IMR-90 (cell line): ENCODE measurements around the gene VPS8. TPM values are rescaled to one million over a fixed set of nuclear protein-coding genes. Genes with fewer than 3 reads are reported as not detected.

ENCODE experiments used
- ATAC-seq: fragments of 200-7000 bp; cut with Tn5 transposase; 2 replicates; pipeline ENCODE4 v1.9.1; 2020; ENCODE audit warnings: low read depth, mild to moderate bottlenecking, moderate library complexity
- BruUV-seq: library from RNA; stranded (reverse); fragments of 400-500 nt; replicated peaks from 2 replicates; lab custom pipeline; 2021; lab: Mats Ljungman, UMichigan
- CTCF ChIA-PET: fragments of 300-600 bp; formaldehyde crosslinking; extraction: SDS; loops from one replicate; lab custom pipeline; 2021; ENCODE audit warnings: antibody characterized with exemption; lab: Yijun Ruan, JAX
- POLR2A ChIA-PET: fragments of 300-600 bp; sonication (Branson Sonifier 250); formaldehyde crosslinking; loops from one replicate; lab custom pipeline; 2022; ENCODE audit warnings: antibody characterized with exemption; ENCODE audit not compliant: unreplicated experiment; lab: Charles Lee
- DNase-seq: peaks from one replicate; pipeline ENCODE4 v3.0.0; 2013
- H2AFZ ChIP-seq: replicated peaks from 2 replicates; pipeline ENCODE3; 2013; ENCODE audit warnings: low read length, mild to moderate bottlenecking; ENCODE audit not compliant: poor library complexity
- H2AK5ac ChIP-seq: 2 replicates; pipeline ENCODE4 v1.6.1; 2013; ENCODE audit warnings: low read depth, low read length, inconsistent platforms
- H2AK9ac ChIP-seq: replicated peaks from 2 replicates; pipeline ENCODE3; 2013; ENCODE audit warnings: mild to moderate bottlenecking, low read depth, low read length, moderate library complexity; ENCODE audit not compliant: poor library complexity
- H2BK120ac ChIP-seq: 2 replicates; pipeline ENCODE4 v1.6.1; 2013; ENCODE audit warnings: low read depth, low read length, inconsistent platforms
- H2BK15ac ChIP-seq: 3 replicates; pipeline ENCODE4 v1.6.1; 2013; ENCODE audit warnings: low read depth, low read length, inconsistent platforms
- H2BK20ac ChIP-seq: 2 replicates; pipeline ENCODE4 v1.6.1; 2013; ENCODE audit warnings: low read depth, mild to moderate bottlenecking, inconsistent platforms, low read length, moderate library complexity
- H2BK5ac ChIP-seq: 2 replicates; pipeline ENCODE4 v1.6.1; 2013; ENCODE audit warnings: mild to moderate bottlenecking, low read depth, low read length, inconsistent platforms; ENCODE audit not compliant: poor library complexity, severe bottlenecking
- H3K14ac ChIP-seq: replicated peaks from 2 replicates; pipeline ENCODE4 v1.6.1; 2013; ENCODE audit warnings: low read depth, low read length, inconsistent platforms
- H3K18ac ChIP-seq: 2 replicates; pipeline ENCODE4 v1.6.1; 2013; ENCODE audit warnings: low read depth, low read length, control low read depth
- H3K23ac ChIP-seq: 2 replicates; pipeline ENCODE4 v1.6.1; 2013; ENCODE audit warnings: low read depth, low read length, inconsistent platforms
- H3K27ac ChIP-seq: 2 replicates; pipeline ENCODE4 v1.5.1; 2013; ENCODE audit warnings: mild to moderate bottlenecking, control low read depth, low read length; ENCODE audit not compliant: insufficient read depth
- H3K27me3 ChIP-seq: 2 replicates; pipeline ENCODE4 v1.6.1; 2013; ENCODE audit warnings: low read length; ENCODE audit not compliant: control insufficient read depth, insufficient read depth
- H3K36me3 ChIP-seq: 2 replicates; pipeline ENCODE4 v1.6.1; 2013; ENCODE audit warnings: low read length, mixed read lengths; ENCODE audit not compliant: control insufficient read depth, insufficient read depth
- H3K4ac ChIP-seq: 2 replicates; pipeline ENCODE4 v1.6.1; 2013; ENCODE audit warnings: low read depth, low read length, inconsistent platforms
- H3K4me1 ChIP-seq: 2 replicates; pipeline ENCODE4 v1.6.1; 2013; ENCODE audit warnings: low read length, mixed read lengths; ENCODE audit not compliant: control insufficient read depth, insufficient read depth
- H3K4me2 ChIP-seq: 2 replicates; pipeline ENCODE4 v1.6.1; 2013; ENCODE audit warnings: low read depth, mild to moderate bottlenecking, control low read depth, low read length, moderate library complexity
- H3K4me3 ChIP-seq: 2 replicates; pipeline ENCODE4 v1.5.1; 2013; ENCODE audit warnings: low read depth, mild to moderate bottlenecking, control low read depth, low read length, moderate library complexity; ENCODE audit not compliant: insufficient read depth
- H3K56ac ChIP-seq: 2 replicates; pipeline ENCODE4 v1.6.1; 2013; ENCODE audit warnings: low read length, inconsistent platforms; ENCODE audit not compliant: insufficient read depth; ENCODE audit errors: extremely low read depth
- H3K79me1 ChIP-seq, 2 experiments: 2 replicates each; pipeline ENCODE4 v1.6.1; 2013; ENCODE audit warnings: low read length in 2 of 2, inconsistent platforms in 1 of 2, low read depth in 1 of 2
- H3K9ac ChIP-seq: 2 replicates; pipeline ENCODE4 v1.6.1; 2013; ENCODE audit warnings: low read depth, low read length, control low read depth
- H3K9me1 ChIP-seq: 2 replicates; pipeline ENCODE4 v1.6.1; 2013; ENCODE audit warnings: low read length, inconsistent platforms; ENCODE audit not compliant: insufficient read depth
- H3K9me3 ChIP-seq: 2 replicates; pipeline ENCODE4 v1.6.1; 2013; ENCODE audit warnings: low read length; ENCODE audit not compliant: control insufficient read depth, insufficient read depth
- H4K20me1 ChIP-seq: 2 replicates; pipeline ENCODE4 v1.6.1; 2013; ENCODE audit warnings: low read length, inconsistent platforms; ENCODE audit not compliant: insufficient read depth
- H4K5ac ChIP-seq: 2 replicates; pipeline ENCODE4 v1.6.1; 2013; ENCODE audit warnings: mild to moderate bottlenecking, low read depth, low read length, control low read depth
- H4K8ac ChIP-seq, 2 experiments: 2 replicates each; pipeline ENCODE4 v1.6.1; 2013; ENCODE audit warnings: low read depth in 2 of 2, low read length in 2 of 2, control low read depth in 1 of 2, inconsistent platforms in 1 of 2
- H4K91ac ChIP-seq: 2 replicates; pipeline ENCODE4 v1.6.1; 2013; ENCODE audit warnings: low read depth, low read length, inconsistent platforms; ENCODE audit not compliant: insufficient read depth
- BHLHE40 ChIP-seq: fragments of 150-350 bp; IDR thresholded peaks from 2 replicates; pipeline ENCODE4 v1.6.1; 2016; ENCODE audit warnings: mild to moderate bottlenecking, low read depth, low read length
- CEBPB ChIP-seq: IDR thresholded peaks from 2 replicates; pipeline ENCODE4 v1.6.1; 2012; ENCODE audit warnings: low read depth, low read length, improper control_type of control experiment
- CHD1 ChIP-seq: IDR thresholded peaks from 2 replicates; pipeline ENCODE4 v1.6.1; 2012; ENCODE audit warnings: low read depth, low read length, improper control_type of control experiment
- ELK1 ChIP-seq: fragments of 150-350 bp; IDR thresholded peaks from 2 replicates; pipeline ENCODE4 v1.6.1; 2016; ENCODE audit warnings: low read depth, mild to moderate bottlenecking, low read length, moderate library complexity, borderline replicate concordance
- FOS ChIP-seq: fragments of 150-350 bp; IDR thresholded peaks from 2 replicates; pipeline ENCODE4 v1.6.1; 2016; ENCODE audit warnings: low read depth, low read length
- MAFK ChIP-seq: IDR thresholded peaks from 2 replicates; pipeline ENCODE4 v1.6.1; 2012; ENCODE audit warnings: low read depth, low read length, improper control_type of control experiment
- MAZ ChIP-seq: IDR thresholded peaks from 2 replicates; pipeline ENCODE4 v1.6.1; 2012; ENCODE audit warnings: low read depth, mild to moderate bottlenecking, low read length, improper control_type of control experiment, moderate library complexity, borderline replicate concordance
- MXI1 ChIP-seq: IDR thresholded peaks from 2 replicates; pipeline ENCODE4 v1.6.1; 2012; ENCODE audit warnings: low read depth, mild to moderate bottlenecking, low read length, moderate library complexity, borderline replicate concordance
- NFE2L2 ChIP-seq: fragments of 150-350 bp; IDR thresholded peaks from 2 replicates; pipeline ENCODE4 v1.6.1; 2016; ENCODE audit warnings: low read depth, mild to moderate bottlenecking, low read length
- POLR2A ChIP-seq: IDR thresholded peaks from 2 replicates; pipeline ENCODE4 v1.6.1; 2012; ENCODE audit warnings: mild to moderate bottlenecking, low read depth, low read length
- RAD21 ChIP-seq: IDR thresholded peaks from 2 replicates; pipeline ENCODE4 v1.6.1; 2012; ENCODE audit warnings: low read length, improper control_type of control experiment
- RCOR1 ChIP-seq: IDR thresholded peaks from 2 replicates; pipeline ENCODE4 v1.6.1; 2012; ENCODE audit warnings: mild to moderate bottlenecking, low read length, improper control_type of control experiment; ENCODE audit not compliant: insufficient replicate concordance
- RFX5 ChIP-seq: IDR thresholded peaks from 2 replicates; pipeline ENCODE4 v1.8.0; 2012; ENCODE audit warnings: low read depth, mild to moderate bottlenecking, low read length, moderate library complexity
- SMC3 ChIP-seq: fragments of 150-350 bp; IDR thresholded peaks from 2 replicates; pipeline ENCODE4 v1.6.1; 2016; ENCODE audit warnings: low read depth, mild to moderate bottlenecking, antibody characterized with exemption, low read length, moderate library complexity
- WGBS, 2 experiments: methylation state at CpG; one replicate each; pipeline versions ENCODE4 v1.1.5 to v1.1.7; 2013; ENCODE audit warnings: missing lambda C conversion rate in 2 of 2; ENCODE audit not compliant: insufficient read length in 1 of 2; ENCODE audit errors: extremely low coverage in 2 of 2; 5-methylcytosine and 5-hydroxymethylcytosine counted together
- dilution Hi-C: fragments of 300-500 bp; cut with HindIII; formaldehyde crosslinking; loops from one replicate; pipeline ENCODE4 v1.14.3; 2018; ENCODE audit warnings: low sequenced_read_pairs; ENCODE audit not compliant: unreplicated experiment
- in situ Hi-C: fragments of 300-500 bp; cut with MboI; formaldehyde crosslinking; loops from 3 replicates; pipeline ENCODE4 v1.14.3; 2019; ENCODE audit warnings: low sequenced_read_pairs, inconsistent platforms, mixed read lengths
- intact Hi-C: fragments of 100-400 bp; cut with micrococcal nuclease; formaldehyde crosslinking; loops from 2 replicates; pipeline ENCODE4 v1.10.0; 2022
- polyA plus RNA-seq, 3 experiments: library from polyadenylated mRNA; depleted of rRNA; stranded (reverse); fragments of >200 nt; gene quantifications; 2 replicates each; pipeline ENCODE4 v1.2.3, GENCODE V29; 2012; ENCODE audit warnings: low replicate concordance in 1 of 3
- total RNA-seq: library from RNA; depleted of rRNA; stranded (reverse); fragments of >200 nt; gene quantifications from 2 replicates; pipeline ENCODE4 v1.2.3, GENCODE V29; 2012
- TF ChIP-seq, protein P1 (sequence below): fragments of 150-350 bp; IDR thresholded peaks from 2 replicates; pipeline ENCODE4 v1.6.1; 2017; ENCODE audit warnings: mild to moderate bottlenecking, antibody characterized with exemption, low read length, low read depth
- TF ChIP-seq, protein P2 (sequence below): conservative IDR thresholded peaks from 2 replicates; pipeline ENCODE4 v1.5.1; 2012; ENCODE audit warnings: mild to moderate bottlenecking, low read depth, low read length, improper control_type of control experiment

Gene VPS8
- total and polyA plus RNA-seq, 2 of the 4 experiments (the other 2 are of a cell fraction), result 14.0 to 56.1 TPM

GRCh38 chr3:184965639-184966430 is 153.9 kb downstream of the VPS8 start:
- Histone ChIP-seq H2AK9ac (no peak overlapping the region), H3K4ac (no peak overlapping the region), H2AK5ac (no peak overlapping the region), H3K4me2 (no peak overlapping the region), H3K18ac (no peak overlapping the region), H3K9me3 (no peaks in the 10 kb centered on the region), H4K20me1 (no peaks in the 10 kb centered on the region), H3K4me1 (no peaks in the 10 kb centered on the region), H3K9ac (no peak overlapping the region), H3K27me3 (no peaks in the 10 kb centered on the region), H3K9me1 (peaks cover 5% of the 10 kb centered on the region; the same call in 1 of the 2 replicates), H4K8ac (no peak overlapping the region), H3K56ac (no peak overlapping the region), H4K5ac (no peak overlapping the region), H2AFZ (no peak overlapping the region), H3K4me3 (no peak overlapping the region), H3K79me1 (no peaks in the 10 kb centered on the region), H2BK120ac (no peak overlapping the region), H3K14ac (no peak overlapping the region), H4K91ac (no peak overlapping the region), H2BK20ac (no peak overlapping the region), H2BK15ac (no peak overlapping the region), H3K36me3 (peaks cover 7% of the 10 kb centered on the region), H2BK5ac (no peak overlapping the region), H3K23ac (no peak overlapping the region), H3K27ac (no peak overlapping the region)
- dilution Hi-C loops, result no loop called here
- TF ChIP-seq CEBPB, result no peak
- TF ChIP-seq MAZ, result no peak
- no peak for TF ChIP-seq CHD1
- TF ChIP-seq BHLHE40, result no peak
- TF ChIP-seq POLR2A, result no peak
- TF ChIP-seq FOS, result no peak
- TF ChIP-seq, protein P1, sequence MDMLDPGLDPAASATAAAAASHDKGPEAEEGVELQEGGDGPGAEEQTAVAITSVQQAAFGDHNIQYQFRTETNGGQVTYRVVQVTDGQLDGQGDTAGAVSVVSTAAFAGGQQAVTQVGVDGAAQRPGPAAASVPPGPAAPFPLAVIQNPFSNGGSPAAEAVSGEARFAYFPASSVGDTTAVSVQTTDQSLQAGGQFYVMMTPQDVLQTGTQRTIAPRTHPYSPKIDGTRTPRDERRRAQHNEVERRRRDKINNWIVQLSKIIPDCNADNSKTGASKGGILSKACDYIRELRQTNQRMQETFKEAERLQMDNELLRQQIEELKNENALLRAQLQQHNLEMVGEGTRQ, result no peak
- TF ChIP-seq SMC3, result no peak
- no peak for TF ChIP-seq ELK1
- no peak for TF ChIP-seq NFE2L2
- TF ChIP-seq, protein P2, sequence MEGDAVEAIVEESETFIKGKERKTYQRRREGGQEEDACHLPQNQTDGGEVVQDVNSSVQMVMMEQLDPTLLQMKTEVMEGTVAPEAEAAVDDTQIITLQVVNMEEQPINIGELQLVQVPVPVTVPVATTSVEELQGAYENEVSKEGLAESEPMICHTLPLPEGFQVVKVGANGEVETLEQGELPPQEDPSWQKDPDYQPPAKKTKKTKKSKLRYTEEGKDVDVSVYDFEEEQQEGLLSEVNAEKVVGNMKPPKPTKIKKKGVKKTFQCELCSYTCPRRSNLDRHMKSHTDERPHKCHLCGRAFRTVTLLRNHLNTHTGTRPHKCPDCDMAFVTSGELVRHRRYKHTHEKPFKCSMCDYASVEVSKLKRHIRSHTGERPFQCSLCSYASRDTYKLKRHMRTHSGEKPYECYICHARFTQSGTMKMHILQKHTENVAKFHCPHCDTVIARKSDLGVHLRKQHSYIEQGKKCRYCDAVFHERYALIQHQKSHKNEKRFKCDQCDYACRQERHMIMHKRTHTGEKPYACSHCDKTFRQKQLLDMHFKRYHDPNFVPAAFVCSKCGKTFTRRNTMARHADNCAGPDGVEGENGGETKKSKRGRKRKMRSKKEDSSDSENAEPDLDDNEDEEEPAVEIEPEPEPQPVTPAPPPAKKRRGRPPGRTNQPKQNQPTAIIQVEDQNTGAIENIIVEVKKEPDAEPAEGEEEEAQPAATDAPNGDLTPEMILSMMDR, result no peak
- TF ChIP-seq MXI1, result no peak
- TF ChIP-seq RFX5, result no peak
- TF ChIP-seq RAD21, result no peak
- no peak for TF ChIP-seq MAFK
- TF ChIP-seq RCOR1, result no peak
- DNase-seq (no peak), ATAC-seq (no peak)
- in situ Hi-C loops, result no loop called here
- ChIA-PET POLR2A (no interaction called here), CTCF (no interaction called here)
- BruUV-seq, result no TSS peak
- intact Hi-C loops, result no loop called here
- 100% methylated on average over 2 of the region's 6 CpGs; no CpG with 5 or more reads in 1 of the 2 experiments for WGBS, 2 experiments
